ENCODE results near the gene RFTN1. TPM values are rescaled to one million over a fixed set of nuclear protein-coding genes. Genes with fewer than 3 reads are reported as not detected.

RFTN1 gene
- total RNA-seq, 1 donor from 2014 or later = 84.1 TPM

- no peak for DNase-seq (ENCODE audit: extremely low spot score, unreplicated experiment)
- Mint-ChIP-seq H3K4me1 (ENCODE audit: unreplicated experiment) (peaks cover 12% of the 10 kb centered on the region), H3K36me3 (ENCODE audit: unreplicated experiment) (no peaks in the 10 kb centered on the region), H3K4me3 (ENCODE audit: unreplicated experiment) (no peak overlapping the region), H3K27me3 (ENCODE audit: unreplicated experiment) (peaks cover 14% of the 10 kb centered on the region), H3K27ac (ENCODE audit: unreplicated experiment) (no peak overlapping the region), H3K9me3 (ENCODE audit: unreplicated experiment) (peaks cover 5% of the 10 kb centered on the region)
- no peak for TF ChIP-seq CTCF (IDR thresholded peaks at IDR 0.05)
Measured at GRCh38 chr3:16528106-16528505, 14.6 kb upstream of the RFTN1 start.

DNA sequence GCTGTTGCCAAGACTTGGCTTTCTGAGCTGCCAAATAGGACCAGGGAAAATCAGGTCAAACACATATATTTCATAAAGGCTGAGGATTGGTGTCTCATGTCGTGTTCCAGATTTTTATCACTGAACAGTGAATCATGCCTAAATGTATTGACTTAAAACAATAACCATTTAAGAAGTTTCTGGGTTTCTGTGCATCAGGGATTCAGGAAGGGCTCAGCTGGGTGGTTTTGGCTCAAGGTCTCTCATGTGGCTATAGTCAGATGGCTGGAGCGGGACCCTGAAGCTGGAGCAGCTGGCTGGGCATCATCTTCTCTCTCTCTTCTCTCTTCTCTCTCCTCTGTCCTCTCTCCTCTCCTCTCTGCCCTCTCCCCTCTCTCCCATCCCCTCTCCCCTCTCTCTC is 10.7 kb upstream of the RFTN1 start:
- no peak for DNase-seq (ENCODE audit: extremely low spot score, unreplicated experiment)
- H3K9me3 Mint-ChIP-seq (ENCODE audit: unreplicated experiment) = peaks cover 5% of the 10 kb centered on the region
- H3K4me1 Mint-ChIP-seq (ENCODE audit: unreplicated experiment) = peaks cover 16% of the 10 kb centered on the region
- no peak overlapping the region for H3K4me3 Mint-ChIP-seq (ENCODE audit: unreplicated experiment)
- no peak for TF ChIP-seq CTCF (IDR thresholded peaks at IDR 0.05)
- no peaks in the 10 kb centered on the region for H3K36me3 Mint-ChIP-seq (ENCODE audit: unreplicated experiment)
- H3K27ac Mint-ChIP-seq (ENCODE audit: unreplicated experiment) = no peak overlapping the region
- peaks cover 6% of the 10 kb centered on the region for H3K27me3 Mint-ChIP-seq (ENCODE audit: unreplicated experiment)

DNA sequence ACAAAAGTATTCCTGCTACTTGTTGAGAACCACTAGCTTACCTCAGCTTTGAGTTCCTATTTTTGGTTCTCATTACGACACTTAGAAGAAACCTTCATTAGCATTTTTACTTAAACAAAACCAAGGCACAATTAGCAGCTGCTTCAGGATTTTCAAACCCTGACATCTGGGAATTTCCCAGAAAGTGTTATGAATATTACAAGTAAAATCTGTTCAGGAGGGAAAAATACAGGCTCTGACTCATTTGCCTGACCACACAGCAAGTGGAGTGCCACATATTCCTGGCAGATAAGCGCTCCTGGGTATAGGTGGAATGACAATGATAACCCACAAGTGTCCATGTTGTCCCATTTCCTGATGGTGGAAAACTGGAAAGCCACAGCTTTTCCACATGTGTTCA is 10.3 kb upstream of the RFTN1 start:
- no peak for DNase-seq (ENCODE audit: extremely low spot score, unreplicated experiment)
- Mint-ChIP-seq H3K4me3 (ENCODE audit: unreplicated experiment) (no peak overlapping the region), H3K9me3 (ENCODE audit: unreplicated experiment) (peaks cover 5% of the 10 kb centered on the region), H3K4me1 (ENCODE audit: unreplicated experiment) (peaks cover 12% of the 10 kb centered on the region), H3K36me3 (ENCODE audit: unreplicated experiment) (no peaks in the 10 kb centered on the region), H3K27me3 (ENCODE audit: unreplicated experiment) (peaks cover 6% of the 10 kb centered on the region), H3K27ac (ENCODE audit: unreplicated experiment) (no peak overlapping the region)
- no peak for TF ChIP-seq CTCF (IDR thresholded peaks at IDR 0.05)

DNA sequence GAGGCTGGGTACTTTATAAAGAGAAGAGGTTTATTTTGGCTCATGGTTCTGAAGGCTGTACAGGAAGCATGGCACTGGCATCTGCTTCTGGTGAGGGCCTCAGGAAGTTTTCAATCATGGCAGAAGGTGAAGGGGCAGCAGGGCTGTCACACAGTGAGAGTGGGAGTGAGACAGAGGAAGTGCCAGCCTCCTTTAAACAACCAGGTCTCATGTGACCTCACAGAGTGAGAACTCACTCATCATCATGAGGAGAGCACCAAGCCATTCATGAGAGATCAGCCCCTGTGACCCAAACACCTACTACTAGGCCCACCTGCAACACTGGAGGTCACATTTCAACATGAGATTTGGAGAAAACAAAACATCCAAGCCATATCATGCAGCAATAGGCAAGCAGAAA is 9.3 kb upstream of the RFTN1 start:
- H3K27me3 Mint-ChIP-seq (ENCODE audit: unreplicated experiment) = peaks cover 6% of the 10 kb centered on the region
- no peak overlapping the region for H3K4me3 Mint-ChIP-seq (ENCODE audit: unreplicated experiment)
- H3K27ac Mint-ChIP-seq (ENCODE audit: unreplicated experiment) = no peak overlapping the region
- H3K36me3 Mint-ChIP-seq (ENCODE audit: unreplicated experiment) = no peaks in the 10 kb centered on the region
- TF ChIP-seq CTCF (IDR thresholded peaks at IDR 0.05) = no peak
- H3K9me3 Mint-ChIP-seq (ENCODE audit: unreplicated experiment) = peaks cover 5% of the 10 kb centered on the region
- no peak for DNase-seq (ENCODE audit: extremely low spot score, unreplicated experiment)
- H3K4me1 Mint-ChIP-seq (ENCODE audit: unreplicated experiment) = peaks cover 10% of the 10 kb centered on the region

DNA sequence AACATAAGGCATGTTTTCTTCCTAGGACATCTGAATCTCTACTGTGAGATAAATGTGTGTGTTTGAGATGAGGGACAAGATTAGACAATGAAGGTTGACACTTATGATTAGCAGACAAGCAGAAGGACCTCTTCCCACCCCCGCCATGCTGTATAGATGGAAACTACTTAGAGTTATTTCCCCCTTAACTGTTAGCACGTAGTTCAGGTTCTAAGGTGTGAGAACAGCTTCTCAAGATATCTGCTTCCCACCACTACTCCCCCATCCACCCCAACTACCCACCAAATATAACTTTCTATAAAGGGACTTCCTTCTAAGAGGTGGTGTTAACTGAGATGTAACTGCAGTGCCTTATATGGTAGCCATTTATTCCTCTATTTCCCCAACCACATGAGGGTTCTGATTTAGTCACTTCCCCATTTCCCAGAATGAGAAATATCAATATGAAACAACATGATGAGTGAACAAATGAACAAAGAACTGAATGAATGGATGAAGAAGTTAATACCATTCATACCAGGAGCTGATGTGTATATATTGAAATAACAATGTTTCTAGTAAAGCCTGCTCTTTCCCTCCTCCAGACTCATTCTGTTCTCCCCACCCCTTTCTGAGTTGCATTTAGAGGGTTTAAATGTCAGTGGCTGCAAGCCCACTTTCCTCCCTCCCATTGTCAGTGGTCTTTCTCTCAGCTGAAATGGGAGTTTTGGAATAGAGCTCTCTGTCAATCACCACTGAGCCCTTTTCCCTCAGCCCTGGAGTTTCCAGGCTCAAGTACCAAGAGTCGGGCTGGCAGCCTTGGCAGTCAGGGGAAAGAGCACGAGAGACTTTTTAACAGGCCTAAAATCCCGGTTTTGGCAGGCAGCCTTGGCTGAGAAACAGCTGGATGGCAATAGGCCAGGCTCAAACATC is 7.7 kb upstream of the RFTN1 start:
- no peak overlapping the region for H3K27ac Mint-ChIP-seq (ENCODE audit: unreplicated experiment)
- H3K4me3 Mint-ChIP-seq (ENCODE audit: unreplicated experiment) = no peak overlapping the region
- peaks cover 5% of the 10 kb centered on the region for H3K9me3 Mint-ChIP-seq (ENCODE audit: unreplicated experiment)
- H3K36me3 Mint-ChIP-seq (ENCODE audit: unreplicated experiment) = no peaks in the 10 kb centered on the region
- TF ChIP-seq CTCF (IDR thresholded peaks at IDR 0.05) = no peak
- peaks cover 23% of the 10 kb centered on the region for H3K4me1 Mint-ChIP-seq (ENCODE audit: unreplicated experiment)
- DNase-seq (ENCODE audit: extremely low spot score, unreplicated experiment) = no peak
- H3K27me3 Mint-ChIP-seq (ENCODE audit: unreplicated experiment) = peaks cover 6% of the 10 kb centered on the region

All from osteocyte (in vitro differentiated cells).